ENCODE results near the gene SLIT3.

The SLIT3 gene

GRCh38 chr5:169260896-169261569, 39.9 kb downstream of the SLIT3 start:
- no peak for DNase-seq

DNA sequence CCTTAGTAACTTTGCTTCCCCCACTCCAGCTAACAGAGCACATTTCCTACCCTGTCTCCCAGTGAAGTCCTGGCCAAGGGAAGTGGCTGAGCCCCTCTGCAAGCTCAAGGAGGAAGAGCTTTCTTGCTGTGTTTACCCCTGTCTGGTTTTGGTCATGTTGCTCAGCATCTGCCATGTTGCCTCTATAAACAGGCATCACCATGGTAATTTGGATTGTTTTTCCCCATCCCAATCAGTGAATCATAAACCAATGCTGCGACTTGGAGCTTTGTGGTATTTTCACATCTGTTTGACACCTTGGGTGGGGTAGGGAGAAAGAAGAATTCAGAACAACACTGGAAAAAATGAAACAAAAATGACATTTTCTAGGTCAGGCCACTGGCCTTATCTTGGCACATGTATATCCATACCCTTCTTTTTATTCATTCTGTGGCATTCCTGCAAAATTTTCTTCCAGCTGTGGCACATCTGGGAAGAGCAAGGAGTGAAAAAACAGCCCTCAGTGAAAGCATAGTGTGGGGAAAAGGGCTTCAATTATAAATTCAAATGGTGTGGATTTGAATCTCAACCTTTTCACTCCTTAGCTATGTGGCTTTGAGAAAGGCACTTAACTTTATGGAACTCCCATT, 42.5 kb downstream of the SLIT3 start:
- no peak for DNase-seq

GRCh38 chr5:169256191-169256590, 44.7 kb downstream of the SLIT3 start:
- DNase-seq = no peak

- DNase-seq = no peak
These were observed 47.9 kb downstream of the SLIT3 start for GRCh38 chr5:169253071-169253470.

- DNase-seq = no peak
These were observed 49.4 kb downstream of the SLIT3 start for GRCh38 chr5:169251333-169252084.

DNA sequence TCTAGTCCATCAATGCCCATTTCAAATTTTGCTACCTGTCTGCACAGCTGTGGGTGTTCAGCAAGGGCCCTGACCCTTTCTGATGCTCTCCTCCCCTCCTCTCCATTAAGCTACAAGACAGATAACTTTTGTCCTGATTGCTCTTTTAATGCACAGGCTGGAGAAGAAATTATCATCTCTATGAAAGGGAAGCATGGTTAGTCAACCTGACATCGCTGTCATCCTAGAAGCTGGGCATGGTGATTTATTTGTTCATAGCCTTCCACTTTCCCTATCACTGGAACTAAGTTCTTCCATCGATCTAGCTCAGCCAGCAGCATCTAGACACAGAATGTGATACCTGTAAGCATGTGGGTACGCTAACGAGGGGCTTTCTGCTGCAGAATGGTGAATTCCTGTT, 50.1 kb downstream of the SLIT3 start:
- no peak for DNase-seq

DNA sequence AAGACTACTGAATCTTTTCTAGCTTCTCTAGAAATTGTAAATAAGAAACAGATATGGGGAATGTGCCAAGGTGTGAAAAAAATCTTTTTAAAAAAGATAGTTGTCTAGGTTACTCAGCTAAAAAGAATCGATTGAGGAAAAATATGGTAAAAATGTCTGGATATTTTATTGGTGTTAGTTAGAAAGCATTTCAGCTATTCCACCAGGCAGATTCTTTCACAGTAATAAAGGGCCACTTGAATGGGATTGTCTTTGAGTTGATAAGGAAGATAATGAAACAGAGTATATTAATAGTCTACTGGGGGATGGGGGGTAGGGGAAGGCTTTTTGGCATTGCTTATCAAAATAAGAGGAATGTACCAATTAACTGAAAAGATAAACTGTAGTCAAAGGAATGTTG, 51.9 kb downstream of the SLIT3 start:
- DNase-seq = no peak

DNA sequence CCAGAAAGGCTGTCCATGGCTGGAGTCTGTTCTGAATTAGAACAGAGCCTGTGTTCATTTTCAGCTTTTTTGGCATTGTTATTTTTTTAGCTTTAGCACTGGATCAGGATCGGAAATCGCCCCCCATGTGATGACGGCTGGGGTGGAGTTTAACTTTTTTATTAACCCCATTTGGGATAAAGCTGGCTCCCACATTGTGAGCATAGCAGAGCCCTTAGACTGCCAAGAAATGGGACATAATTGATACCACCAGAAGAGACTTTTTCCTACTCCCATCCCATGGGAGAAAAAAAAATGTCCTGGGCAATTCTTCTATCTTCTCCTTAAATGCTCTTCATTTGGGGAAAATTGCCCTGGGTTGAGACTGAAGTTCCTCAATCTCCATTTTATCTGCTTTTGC, 52.4 kb downstream of the SLIT3 start:
- no peak for DNase-seq

- DNase-seq = no peak
These were observed 56.1 kb downstream of the SLIT3 start for GRCh38 chr5:169244812-169245211.

GRCh38 chr5:169243651-169244422, 57.1 kb downstream of the SLIT3 start:
- no peak for DNase-seq

- DNase-seq = no peak
These were observed 58.1 kb downstream of the SLIT3 start for GRCh38 chr5:169242849-169243186.

GRCh38 chr5:169242175-169242848, 58.6 kb downstream of the SLIT3 start:
- no peak for DNase-seq

GRCh38 chr5:169229342-169229892, 71.5 kb downstream of the SLIT3 start:
- DNase-seq = no peak

GRCh38 chr5:169226895-169227294, 74.0 kb downstream of the SLIT3 start:
- DNase-seq = no peak

DNA sequence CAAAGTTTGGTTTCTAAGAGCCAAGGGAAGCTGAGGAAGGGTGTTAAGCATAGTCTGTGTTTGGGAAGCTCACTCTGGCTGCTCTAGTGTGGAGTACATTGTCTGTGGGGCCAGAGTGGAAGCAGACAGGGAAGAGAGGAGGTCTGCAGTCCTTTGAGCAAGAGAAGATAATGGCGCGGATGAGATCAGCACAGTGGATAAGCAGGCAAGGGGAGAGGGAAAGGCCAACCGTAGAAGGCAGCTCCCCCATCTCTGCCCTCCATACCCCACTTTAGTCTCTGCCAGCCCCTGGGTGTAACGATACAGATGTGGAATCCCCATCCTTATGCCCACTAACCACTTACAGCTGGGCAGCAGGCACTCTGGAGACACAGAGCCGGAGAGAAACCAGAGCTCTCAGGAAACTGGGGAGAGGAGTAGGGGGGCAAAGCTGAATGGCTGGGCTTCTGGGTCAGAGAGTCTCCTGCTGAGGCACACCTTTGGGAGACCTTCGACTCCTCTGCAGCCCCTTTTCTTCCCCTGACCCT, 75.0 kb downstream of the SLIT3 start:
- DNase-seq = no peak

DNA sequence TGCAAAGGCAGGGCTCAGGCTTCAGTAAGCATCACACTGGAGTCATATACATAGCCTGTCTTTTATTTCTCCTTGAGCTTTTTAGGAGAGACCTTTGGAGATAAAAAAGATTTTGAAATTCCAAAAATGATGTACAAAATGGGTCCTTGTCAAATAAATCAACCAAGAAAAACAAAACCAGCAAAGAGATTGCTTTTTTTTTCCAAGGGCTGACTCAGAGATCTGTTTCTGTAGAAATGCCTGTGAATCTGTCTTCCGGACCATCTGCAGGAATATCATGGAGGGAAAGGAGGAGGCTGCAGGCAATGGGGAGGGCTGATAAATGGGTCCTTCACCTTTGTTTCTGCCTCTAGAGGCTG, 77.4 kb downstream of the SLIT3 start:
- no peak for DNase-seq

DNA sequence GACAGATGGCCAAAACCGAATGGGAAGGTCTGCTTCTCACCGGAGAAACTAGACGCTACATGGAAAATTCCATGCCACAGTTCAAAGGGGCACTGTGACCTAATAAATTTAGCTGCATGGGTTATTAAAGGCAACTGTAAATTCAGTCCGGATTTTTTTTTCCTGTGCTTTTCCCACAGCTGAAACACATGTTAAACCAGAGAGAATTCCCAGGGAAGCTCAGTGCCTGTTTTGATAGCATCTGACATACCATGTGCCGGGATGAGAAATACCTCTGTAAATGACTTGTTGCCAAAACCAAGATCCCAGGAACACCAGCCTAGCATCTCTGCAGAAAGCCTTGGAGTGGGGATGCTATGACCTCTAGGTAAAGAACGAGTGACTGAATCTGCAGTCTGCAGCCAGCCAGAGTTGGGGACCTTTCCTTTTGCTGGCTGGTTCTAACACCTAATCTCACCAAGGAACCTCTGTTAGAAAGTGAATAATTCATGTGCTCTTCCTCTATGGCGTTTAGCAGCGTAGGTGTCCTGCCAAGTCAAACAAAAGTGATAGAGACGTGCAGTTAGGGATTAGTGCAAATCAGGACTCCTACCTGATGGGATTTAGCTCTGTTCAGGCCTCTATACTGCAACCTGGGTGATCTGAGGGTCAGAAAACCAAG, 77.9 kb downstream of the SLIT3 start:
- no peak for DNase-seq

DNA sequence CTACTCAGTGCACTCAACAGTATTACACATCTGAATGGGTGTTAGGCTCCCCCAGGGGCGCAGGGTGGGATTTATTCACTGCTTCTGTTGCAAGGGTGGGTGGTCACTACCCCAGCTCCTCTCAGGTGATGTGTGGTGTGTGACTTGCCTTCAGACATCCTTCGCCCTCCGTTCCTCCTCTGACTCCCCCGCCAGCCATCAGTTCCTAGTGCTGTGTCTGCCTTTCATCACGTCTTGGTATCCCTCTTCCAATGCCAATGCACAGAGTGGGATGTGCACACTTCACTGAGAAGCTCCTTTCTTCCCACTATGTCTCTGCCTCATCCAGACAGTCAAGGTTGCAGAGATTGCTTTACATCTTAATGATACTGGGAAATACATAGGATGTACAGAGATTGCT, 79.4 kb downstream of the SLIT3 start:
- no peak for DNase-seq

GRCh38 chr5:169219961-169220360, 81.0 kb downstream of the SLIT3 start:
- no peak for DNase-seq

DNA sequence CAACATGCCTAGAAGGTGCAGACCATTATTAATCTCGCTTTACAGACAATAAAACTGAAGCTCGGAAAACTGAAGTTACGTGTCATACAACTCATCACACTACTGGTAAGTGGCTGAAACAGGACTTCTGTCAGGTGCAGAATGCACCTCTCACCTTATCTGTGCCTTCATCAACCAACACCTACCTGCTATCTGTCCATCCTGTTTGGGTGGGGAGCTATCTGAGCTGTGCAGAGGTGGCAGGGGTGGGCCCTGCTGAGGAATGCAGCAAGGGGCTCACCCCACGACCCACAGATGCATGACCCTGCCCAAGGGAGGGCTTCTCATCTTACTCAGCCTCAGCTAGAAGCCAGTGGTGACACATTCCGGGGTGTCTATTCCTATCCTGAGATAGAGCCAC, 81.6 kb downstream of the SLIT3 start:
- DNase-seq = no peak

DNA sequence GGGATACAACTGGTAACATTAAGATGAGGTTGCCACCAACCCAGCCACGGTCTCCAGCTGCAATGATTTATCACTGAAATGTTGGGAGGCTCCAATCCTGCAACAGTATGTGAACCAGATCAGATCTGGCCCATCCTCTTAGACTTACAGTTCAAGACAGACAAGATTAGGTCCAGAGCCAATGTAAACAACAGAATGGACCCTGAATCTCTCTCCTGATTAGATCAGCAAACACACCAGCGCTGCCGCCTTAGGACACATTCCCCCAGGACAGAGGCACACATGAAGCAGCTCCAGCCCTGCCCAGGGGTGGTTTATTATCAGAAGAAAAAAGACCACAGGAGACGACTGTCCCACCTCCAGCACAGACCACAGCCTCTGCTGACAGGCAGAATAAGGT, 82.1 kb downstream of the SLIT3 start:
- no peak for DNase-seq

- DNase-seq = no peak
These were observed 82.8 kb downstream of the SLIT3 start for GRCh38 chr5:169218176-169218575.
